GM19240 (cell line): ENCODE results near the gene NTN1.

Experiments
- DNase-seq: peaks from one replicate; pipeline ENCODE4 v3.0.0; 2011; ENCODE audit warnings: low spot score; ENCODE audit not compliant: insufficient read length

Gene NTN1

DNA sequence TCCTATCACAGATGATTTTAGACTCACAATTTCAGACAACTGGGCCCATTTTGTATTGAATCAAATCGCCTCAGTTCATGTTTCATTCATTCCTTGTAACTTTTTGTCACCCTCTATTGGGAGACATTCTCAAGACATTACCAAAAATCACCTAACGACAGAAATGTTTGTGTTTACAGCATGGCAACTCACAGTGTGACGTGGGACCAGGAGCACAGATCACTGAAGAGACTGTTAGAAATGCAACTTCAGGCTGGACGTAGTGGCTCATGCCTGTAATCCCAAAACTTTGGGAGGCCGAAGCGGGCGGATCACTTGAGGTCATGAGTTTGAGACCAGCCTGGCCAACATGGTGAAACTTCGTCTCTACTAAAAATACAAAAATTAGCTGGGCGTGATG is 249.6 kb downstream of the NTN1 start:
- no peak for DNase-seq

DNA sequence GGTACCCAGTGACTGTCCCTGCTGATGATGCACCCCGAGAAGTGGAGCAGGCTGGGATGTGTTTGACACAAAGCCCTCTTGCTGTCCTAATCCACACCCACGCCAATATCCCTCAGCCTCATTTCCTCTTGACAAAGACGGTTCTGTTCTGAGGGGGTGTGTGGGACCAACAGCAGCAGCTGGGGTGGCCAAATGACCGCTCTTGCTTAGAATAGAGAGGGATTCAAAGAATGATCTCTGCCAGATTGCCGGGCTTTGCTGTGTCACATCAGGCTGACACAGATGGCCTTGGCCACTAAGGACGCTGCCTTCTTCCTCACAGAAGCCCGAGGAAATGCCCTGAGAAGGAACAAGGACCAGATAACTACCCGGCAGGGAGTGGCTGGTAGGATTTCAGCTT is 250.7 kb downstream of the NTN1 start:
- DNase-seq: no peak

DNA sequence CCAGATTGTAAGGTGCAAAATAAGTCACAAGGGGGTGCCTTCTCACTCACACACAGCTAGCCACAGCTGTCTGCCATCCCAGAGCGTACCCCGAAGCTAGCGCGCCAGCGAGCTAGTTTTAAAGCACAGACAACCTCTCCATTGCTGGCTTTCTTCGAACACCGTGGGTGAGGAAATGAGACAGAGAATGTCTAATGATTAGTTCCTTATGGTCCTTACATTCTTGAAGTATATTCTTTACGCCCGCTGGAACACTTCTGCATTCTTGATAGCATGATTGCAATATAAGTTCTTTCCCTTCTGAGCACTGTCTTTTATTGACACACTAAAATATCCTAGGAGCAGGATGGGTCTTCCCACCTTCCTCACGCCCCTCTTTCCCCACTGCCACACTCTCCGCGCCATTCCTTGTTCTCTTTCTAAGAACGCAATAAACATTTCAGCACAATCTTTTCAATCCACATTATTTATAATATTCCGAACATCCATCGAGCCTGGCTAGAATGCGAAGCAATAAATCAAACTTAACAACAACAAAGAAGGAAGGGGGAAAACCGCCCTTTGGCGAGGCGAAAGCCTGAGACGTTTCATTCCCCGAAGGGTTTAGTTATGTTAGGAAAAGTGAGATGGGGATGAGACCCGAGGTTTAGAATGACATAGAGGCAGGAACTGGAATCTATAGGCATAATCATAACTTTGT is 251.3 kb downstream of the NTN1 start:
- no peak for DNase-seq

DNA sequence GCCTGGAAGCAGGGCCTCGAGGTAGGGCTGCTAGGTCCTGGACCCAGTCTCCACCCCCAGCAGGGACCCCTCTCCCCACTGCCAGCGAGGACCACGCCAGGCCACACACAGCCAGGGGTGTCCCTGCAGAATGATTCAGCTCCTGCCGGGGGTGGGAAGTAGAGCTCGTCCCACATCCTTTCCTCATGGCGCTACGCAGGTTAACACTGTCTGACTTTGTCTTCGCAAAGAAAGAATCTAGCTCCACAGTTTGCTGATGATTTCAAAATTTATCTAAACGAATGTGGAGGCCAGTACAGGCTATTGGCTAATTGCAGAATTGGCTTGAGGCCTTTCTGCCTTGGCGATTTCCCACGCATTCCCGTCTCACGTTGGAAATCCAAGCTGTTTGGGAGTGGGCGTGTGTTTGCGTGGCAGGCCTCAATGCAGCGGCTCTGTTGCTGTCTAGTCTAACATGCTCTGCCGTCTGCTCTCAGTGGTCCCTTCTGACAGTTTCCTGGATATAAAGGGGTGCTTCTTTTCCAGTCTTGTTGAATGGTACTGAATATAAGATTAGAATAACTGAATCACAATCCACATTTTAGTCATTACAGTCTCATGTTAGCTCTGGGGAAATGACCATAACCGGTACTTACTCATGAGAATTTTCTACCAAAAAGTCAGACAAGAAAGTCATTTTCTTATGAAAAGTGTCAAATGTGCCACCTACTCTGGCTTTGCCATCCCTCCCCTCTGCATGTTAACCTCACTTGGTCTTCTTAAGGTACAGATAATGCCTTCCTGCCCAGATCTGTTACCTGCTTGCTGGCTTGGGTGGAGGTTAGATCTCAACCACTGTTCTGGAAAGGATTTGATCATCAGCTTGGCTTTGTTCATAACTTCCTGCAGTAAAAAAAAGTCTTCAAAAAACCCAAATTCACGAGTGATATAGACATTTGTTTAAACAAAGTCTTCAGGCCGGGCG is 252.4 kb downstream of the NTN1 start:
- no peak for DNase-seq

DNA sequence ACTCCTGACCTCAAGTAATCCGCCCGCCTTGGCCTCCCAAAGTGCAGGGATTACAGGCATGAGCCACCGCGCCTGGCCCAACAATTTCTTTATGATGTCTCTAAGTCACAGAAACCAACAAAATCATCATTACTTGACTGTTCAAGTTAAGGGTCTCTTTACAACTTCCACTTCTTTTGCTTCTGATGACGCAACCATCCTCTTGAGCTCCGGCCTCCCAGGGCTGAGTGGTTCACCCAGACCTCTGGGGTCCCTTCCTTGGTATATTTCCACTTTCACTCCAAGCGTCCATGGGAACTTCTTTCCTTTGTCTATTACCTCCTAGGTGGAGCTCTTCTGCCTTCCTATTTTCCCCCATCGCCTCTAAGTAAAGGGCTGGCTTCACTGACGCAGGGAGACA is 253.7 kb downstream of the NTN1 start:
- DNase-seq: no peak

DNA sequence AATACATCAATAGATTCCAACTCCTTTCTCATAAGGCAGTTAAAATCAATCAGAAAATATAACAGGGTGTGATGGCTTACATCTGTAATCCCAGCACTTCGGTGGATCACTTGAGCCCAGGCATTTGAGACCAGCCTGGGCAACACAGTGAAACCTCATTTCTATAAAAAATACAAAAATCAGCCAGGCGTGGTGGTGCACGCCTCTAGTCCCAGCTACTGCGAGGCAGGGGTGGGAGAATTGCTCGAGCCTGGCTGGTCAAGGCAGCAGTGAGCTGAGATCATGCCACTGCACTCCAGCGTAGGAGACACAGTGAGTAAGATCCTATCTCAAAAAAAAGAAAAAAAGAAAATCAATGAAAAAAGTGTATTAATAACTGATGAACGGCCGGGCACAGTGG is 258.6 kb downstream of the NTN1 start:
- DNase-seq: no peak

DNA sequence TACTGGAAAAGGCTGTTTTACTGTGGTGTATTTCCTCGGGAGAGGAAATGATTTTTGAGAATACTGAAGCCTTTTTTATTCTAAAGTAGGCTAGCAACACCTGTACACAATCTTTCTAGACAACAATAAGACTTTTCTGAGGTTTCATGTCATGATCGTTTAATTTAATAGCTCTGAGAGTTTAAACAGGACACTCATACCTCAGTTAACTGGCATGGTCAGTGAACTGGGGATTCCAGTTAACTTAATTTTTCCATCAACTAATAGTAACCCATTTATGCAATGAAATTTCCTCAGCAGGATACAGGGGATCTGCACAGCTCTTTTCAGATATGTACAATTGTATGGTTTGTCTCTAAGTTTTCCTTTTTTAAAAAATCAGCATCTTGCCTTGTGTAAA is 262.6 kb downstream of the NTN1 start:
- no peak for DNase-seq

DNA sequence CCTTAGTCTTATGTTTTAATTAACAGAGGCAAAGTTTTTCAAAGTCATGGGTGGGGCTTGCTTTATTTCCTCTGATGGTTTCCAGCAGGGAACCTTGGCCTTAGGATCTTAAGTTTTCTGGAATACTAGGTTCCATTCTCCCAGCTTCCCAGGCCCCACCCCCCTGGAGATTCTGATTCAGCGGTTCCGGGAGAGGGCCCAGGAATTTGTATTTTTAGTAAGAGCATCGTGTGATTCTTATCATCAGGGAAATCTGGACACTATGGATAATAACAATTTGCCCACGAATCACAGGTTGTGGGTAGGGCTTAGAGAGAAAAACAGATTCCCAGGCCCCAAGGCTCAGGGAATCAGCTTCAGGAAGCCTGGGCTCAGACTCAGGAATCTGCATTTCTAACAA is 263.6 kb downstream of the NTN1 start:
- DNase-seq: no peak

DNA sequence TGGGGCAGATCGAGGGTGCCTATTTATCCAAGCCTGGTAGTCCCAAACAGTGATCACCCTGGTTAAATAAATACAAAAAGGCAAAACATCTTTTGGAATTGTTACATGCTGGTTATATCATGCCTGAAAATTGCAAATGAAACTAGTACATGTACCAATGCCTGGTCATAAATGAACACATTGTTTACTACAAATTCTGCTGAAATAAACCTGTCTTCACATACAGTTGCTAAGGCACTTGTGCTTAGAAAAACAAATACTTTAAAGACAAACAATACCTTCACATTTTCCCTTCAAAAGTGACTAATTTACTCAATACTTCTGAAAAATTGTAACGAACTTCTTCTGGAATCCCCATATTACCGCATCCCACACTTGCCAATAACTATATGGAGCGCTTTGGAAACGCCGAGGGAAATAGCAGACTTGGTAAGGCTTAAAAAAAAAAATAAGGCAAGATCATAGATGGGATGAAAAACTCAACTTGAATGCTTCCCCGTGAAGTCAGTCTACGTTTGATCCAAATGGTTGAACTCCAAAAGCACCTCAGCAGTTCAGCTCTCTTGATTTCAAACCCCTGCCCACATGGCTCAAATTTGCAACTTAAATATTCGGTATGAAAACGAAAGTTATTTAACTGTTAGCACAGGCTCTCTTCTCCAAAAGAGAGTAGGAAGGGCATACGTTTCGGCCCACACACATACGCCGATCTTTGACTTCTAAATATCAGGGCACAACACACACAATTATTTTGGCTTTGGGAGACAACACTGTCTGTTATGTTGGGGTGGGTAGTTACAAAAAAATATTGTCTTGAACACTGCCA is 264.5 kb downstream of the NTN1 start:
- no peak for DNase-seq

DNA sequence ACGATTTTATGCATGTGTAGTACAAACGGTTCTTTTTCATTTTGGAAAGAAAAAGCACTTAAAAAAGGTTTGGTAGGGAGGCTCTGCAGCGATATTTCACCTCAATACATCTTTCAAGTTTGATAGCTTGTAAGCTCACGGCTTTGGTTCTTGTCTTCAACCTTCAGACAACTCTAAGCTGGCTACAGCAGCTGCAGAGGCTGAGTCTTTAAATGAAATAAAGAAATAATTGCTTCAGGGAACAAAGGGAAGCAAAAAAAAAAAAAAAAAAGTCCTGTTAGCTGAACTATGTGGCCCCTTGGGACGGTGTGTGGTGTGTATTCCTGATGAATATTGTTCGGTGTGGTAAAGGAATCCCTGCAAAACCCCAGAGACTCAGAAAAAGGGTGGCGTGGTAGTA is 265.1 kb downstream of the NTN1 start:
- no peak for DNase-seq

DNA sequence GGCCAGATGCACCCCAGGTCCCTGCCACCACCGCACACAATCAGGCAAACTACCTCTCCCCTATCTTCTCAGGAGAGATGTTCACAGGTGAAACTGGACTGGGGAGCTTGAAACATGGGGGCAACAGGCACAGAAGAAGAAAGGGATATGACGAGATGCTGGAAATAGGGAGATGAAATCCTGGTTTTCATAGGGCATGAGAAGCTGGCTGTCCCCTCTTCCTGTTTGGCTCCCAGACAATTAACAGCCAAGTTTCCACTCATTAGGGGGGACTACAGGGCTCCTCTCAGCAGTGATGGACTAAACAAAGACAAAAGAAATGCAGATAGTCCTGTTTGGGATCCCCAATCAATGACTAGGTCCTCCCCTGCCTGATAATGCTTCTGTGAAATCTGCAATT is 266.0 kb downstream of the NTN1 start:
- no peak for DNase-seq

DNA sequence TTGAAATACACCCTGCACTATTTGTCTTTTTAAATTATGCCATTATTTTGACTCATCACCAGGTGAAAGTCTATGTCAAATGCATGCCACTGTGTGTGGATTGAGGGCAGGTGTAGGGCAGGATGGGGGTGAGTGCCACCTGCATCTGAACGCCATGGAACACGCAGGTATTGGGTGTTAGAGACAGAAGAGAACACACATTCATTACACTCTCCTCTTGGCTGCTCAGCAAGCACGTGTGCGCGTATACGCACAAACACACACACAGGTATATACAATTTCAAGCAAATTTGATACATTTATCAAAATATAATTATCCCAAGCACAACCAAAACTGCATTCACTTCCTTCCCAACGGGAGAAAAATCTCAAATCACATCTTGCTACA is 268.9 kb downstream of the NTN1 start:
- no peak for DNase-seq

DNA sequence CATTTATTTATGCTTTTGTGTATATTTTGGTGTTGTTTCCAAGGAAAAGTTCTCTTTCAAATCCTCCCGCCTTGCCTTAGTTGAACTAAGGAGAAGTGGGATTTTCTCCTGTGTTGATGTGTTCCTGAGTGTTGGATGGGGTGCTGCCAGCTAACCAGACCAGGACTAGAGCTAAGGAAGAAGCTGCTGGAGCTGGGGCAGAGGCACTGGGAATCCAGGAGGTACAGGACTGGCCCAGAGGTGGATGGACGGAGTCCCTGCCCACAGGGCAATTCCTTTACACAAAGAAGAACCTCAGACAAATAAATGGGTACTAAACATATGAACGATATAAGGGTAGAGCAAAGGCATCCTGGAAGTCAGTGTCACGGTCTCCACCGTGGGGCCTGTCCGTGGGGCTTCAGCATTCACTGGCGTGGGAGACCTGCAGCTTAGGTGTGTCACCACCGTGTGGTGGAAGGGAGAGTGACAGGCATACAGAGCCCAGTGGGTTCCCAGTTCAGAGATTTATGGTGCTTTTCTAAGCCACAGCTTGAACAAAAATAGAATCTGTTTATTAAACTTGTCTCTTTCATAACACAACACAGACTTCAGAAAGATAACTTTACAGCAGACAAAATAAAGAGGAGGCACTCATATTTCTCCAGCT is 270.7 kb downstream of the NTN1 start:
- DNase-seq: peak; percentile 45

DNA sequence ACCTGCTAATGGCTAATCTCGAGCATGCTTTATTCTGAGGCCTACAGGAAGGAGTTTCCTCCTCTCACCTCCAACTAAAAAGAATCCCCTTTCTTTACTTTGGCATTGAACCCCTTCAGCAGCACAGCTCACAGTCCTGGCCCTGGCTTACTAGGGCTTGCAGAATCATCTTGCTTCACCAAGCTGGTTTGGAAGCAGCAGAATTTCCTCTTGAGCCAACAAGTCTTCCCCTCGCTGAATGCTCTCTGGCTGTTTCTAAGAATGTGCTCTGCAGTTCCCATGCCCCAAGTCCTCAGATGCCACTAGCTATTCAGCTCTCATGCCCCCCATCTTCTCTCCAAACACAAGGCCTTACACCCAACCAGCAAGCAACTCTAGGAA is 271.2 kb downstream of the NTN1 start:
- DNase-seq: no peak
